WTC11 (cell line): ENCODE results near the gene SPATA24. TPM values are rescaled to one million over a fixed set of nuclear protein-coding genes. Genes with fewer than 3 reads are reported as not detected.

ENCODE experiments used
- ATAC-seq: fragments of 200-7000 bp; cut with Tn5 transposase; 2 replicates; pipeline ENCODE4 v1.10.0; 2021; ENCODE audit warnings: mild to moderate bottlenecking, moderate library complexity
- CTCF ChIA-PET: fragments of 300-600 bp; sonication (Branson Sonifier 250); formaldehyde crosslinking; loops from one replicate; lab custom pipeline; 2021; ENCODE audit warnings: antibody characterized with exemption; lab: Charles Lee
- POLR2A ChIA-PET: fragments of 350-600 bp; sonication (Branson Sonifier 250); formaldehyde crosslinking; loops from one replicate; lab custom pipeline; 2021; ENCODE audit warnings: antibody characterized with exemption; lab: Charles Lee
- DNase-seq: peaks from one replicate; pipeline ENCODE4 v3.0.0; 2021; ENCODE audit warnings: low spot score
- H3K27ac Mint-ChIP-seq: 2 replicates; pipeline ENCODE4 v1.8.0; 2021; ENCODE audit warnings: mixed read lengths
- H3K27me3 Mint-ChIP-seq: 2 replicates; pipeline ENCODE4 v1.8.0; 2021; ENCODE audit warnings: low read depth, mild to moderate bottlenecking, moderate library complexity, mixed read lengths
- H3K36me3 Mint-ChIP-seq: 2 replicates; pipeline ENCODE4 v1.8.0; 2021; ENCODE audit warnings: mixed read lengths
- H3K4me1 Mint-ChIP-seq: 2 replicates; pipeline ENCODE4 v1.8.0; 2022; ENCODE audit warnings: mixed read lengths
- H3K4me3 Mint-ChIP-seq: 2 replicates; pipeline ENCODE4 v1.8.0; 2021; ENCODE audit warnings: mild to moderate bottlenecking, moderate library complexity, mixed read lengths
- H3K9me3 Mint-ChIP-seq: 2 replicates; pipeline ENCODE4 v1.8.0; 2021; ENCODE audit warnings: mixed read lengths
- ATF1 ChIP-seq: sonication (generic); formaldehyde crosslinking; IDR thresholded peaks from 2 replicates; pipeline ENCODE4 v1.8.1; 2023; ENCODE audit warnings: mild to moderate bottlenecking, moderate library complexity, missing genetic modification reagents
- ATF6 ChIP-seq: sonication (generic); formaldehyde crosslinking; IDR thresholded peaks from 2 replicates; pipeline ENCODE4 v1.8.1; 2023; ENCODE audit warnings: mild to moderate bottlenecking, missing genetic modification reagents
- CBFB ChIP-seq: sonication (generic); formaldehyde crosslinking; IDR thresholded peaks from 2 replicates; pipeline ENCODE4 v1.8.1; 2022; ENCODE audit warnings: mild to moderate bottlenecking, low read depth, missing genetic modification reagents
- E2F4 ChIP-seq: sonication (generic); formaldehyde crosslinking; IDR thresholded peaks from 2 replicates; pipeline ENCODE4 v1.8.1; 2022; ENCODE audit warnings: low read depth, mild to moderate bottlenecking, moderate library complexity, missing genetic modification reagents, borderline replicate concordance
- E2F5 ChIP-seq: sonication (generic); formaldehyde crosslinking; IDR thresholded peaks from 2 replicates; pipeline ENCODE4 v1.8.1; 2022; ENCODE audit warnings: mild to moderate bottlenecking, moderate library complexity, missing genetic modification reagents
- KAT7 ChIP-seq: sonication (generic); formaldehyde crosslinking; IDR thresholded peaks from 2 replicates; pipeline ENCODE4 v1.8.1; 2023; ENCODE audit warnings: missing genetic modification reagents, mild to moderate bottlenecking, borderline replicate concordance
- NFATC4 ChIP-seq: fragments of 250-450 bp; sonication (Bioruptor Pico); IDR thresholded peaks from 2 replicates; pipeline ENCODE4 v1.9.0; 2021; ENCODE audit warnings: mild to moderate bottlenecking
- NFYB ChIP-seq: sonication (generic); formaldehyde crosslinking; conservative IDR thresholded peaks from 2 replicates; pipeline ENCODE4 v1.8.0; 2022; ENCODE audit warnings: low read depth, missing genetic modification reagents
- NR1H2 ChIP-seq: sonication (generic); formaldehyde crosslinking; IDR thresholded peaks from 2 replicates; pipeline ENCODE4 v1.9.0; 2021; ENCODE audit warnings: mild to moderate bottlenecking, moderate library complexity, missing genetic modification reagents
- NR3C1 ChIP-seq: sonication (generic); formaldehyde crosslinking; conservative IDR thresholded peaks from 2 replicates; pipeline ENCODE4 v1.8.1; 2023; ENCODE audit warnings: low read depth, mild to moderate bottlenecking, missing genetic modification reagents
- PRDM15 ChIP-seq: sonication (generic); formaldehyde crosslinking; IDR thresholded peaks from 2 replicates; pipeline ENCODE4 v1.8.0; 2022; ENCODE audit warnings: missing genetic modification reagents
- SMAD4 ChIP-seq: sonication (generic); formaldehyde crosslinking; IDR thresholded peaks from 2 replicates; pipeline ENCODE4 v1.8.0; 2022; ENCODE audit warnings: mild to moderate bottlenecking, missing genetic modification reagents
- SP1 ChIP-seq: sonication (generic); formaldehyde crosslinking; conservative IDR thresholded peaks from 2 replicates; pipeline ENCODE4 v1.8.1; 2022; ENCODE audit warnings: missing genetic modification reagents
- STAT6 ChIP-seq: sonication (generic); formaldehyde crosslinking; conservative IDR thresholded peaks from 2 replicates; pipeline ENCODE4 v1.8.1; 2023; ENCODE audit warnings: mild to moderate bottlenecking, low read depth, missing genetic modification reagents, moderate library complexity
- TCF7 ChIP-seq: sonication (generic); formaldehyde crosslinking; IDR thresholded peaks from 2 replicates; pipeline ENCODE4 v1.8.0; 2022; ENCODE audit warnings: mild to moderate bottlenecking, low read depth, missing genetic modification reagents, moderate library complexity
- TEAD4 ChIP-seq: sonication (generic); formaldehyde crosslinking; IDR thresholded peaks from 2 replicates; pipeline ENCODE4 v1.8.0; 2022; ENCODE audit warnings: mild to moderate bottlenecking, missing genetic modification reagents
- TP53 ChIP-seq: sonication (generic); formaldehyde crosslinking; IDR thresholded peaks from 2 replicates; pipeline ENCODE4 v1.8.1; 2023; ENCODE audit warnings: mild to moderate bottlenecking, missing genetic modification reagents
- ZBTB21 ChIP-seq: sonication (generic); formaldehyde crosslinking; IDR thresholded peaks from 2 replicates; pipeline ENCODE4 v1.8.1; 2023; ENCODE audit warnings: mild to moderate bottlenecking, missing genetic modification reagents, borderline replicate concordance
- ZNF121 ChIP-seq: sonication (generic); formaldehyde crosslinking; IDR thresholded peaks from 2 replicates; pipeline ENCODE4 v1.8.0; 2023; ENCODE audit warnings: missing genetic modification reagents
- ZNF138 ChIP-seq: sonication (generic); formaldehyde crosslinking; conservative IDR thresholded peaks from 2 replicates; pipeline ENCODE4 v1.8.1; 2022; ENCODE audit warnings: mild to moderate bottlenecking, moderate library complexity, missing genetic modification reagents
- ZNF671 ChIP-seq: fragments of 250-450 bp; sonication (Bioruptor Pico); IDR thresholded peaks from 2 replicates; pipeline ENCODE4 v1.8.0; 2021; ENCODE audit warnings: mild to moderate bottlenecking
- ZSCAN18 ChIP-seq: fragments of 250-450 bp; sonication (Bioruptor Pico); IDR thresholded peaks from 2 replicates; pipeline ENCODE4 v2.1.2; 2022; ENCODE audit warnings: mild to moderate bottlenecking, moderate library complexity
- total RNA-seq: library from RNA; stranded (reverse); gene quantifications from 3 replicates; pipeline ENCODE4 v1.2.3, GENCODE V29; 2021

SPATA24 gene
- total RNA-seq, 1 experiment from 2014 or later, result 13.2 TPM

- Mint-ChIP-seq H3K4me3 (no peak overlapping the region), H3K27ac (no peak overlapping the region), H3K36me3 (peaks cover 19% of the 10 kb centered on the region), H3K27me3 (peaks cover 30% of the 10 kb centered on the region), H3K9me3 (no peaks in the 10 kb centered on the region), H3K4me1 (peaks cover 25% of the 10 kb centered on the region)
- DNase-seq, result no peak
- ATAC-seq, result no peak
- no peak for TF ChIP-seq NFYB (CRISPR knock-in tag)
- no peak for TF ChIP-seq ZNF138 (CRISPR knock-in tag)
- no peak for TF ChIP-seq TCF7 (CRISPR knock-in tag)
- no peak for TF ChIP-seq E2F4
- no peak for TF ChIP-seq ZSCAN18 (CRISPR knock-in tag)
- no peak for TF ChIP-seq E2F5 (CRISPR knock-in tag)
- no peak for TF ChIP-seq NR1H2
- TF ChIP-seq NR3C1, result no peak
- no peak for TF ChIP-seq STAT6 (CRISPR knock-in tag)
- no peak for TF ChIP-seq SP1 (CRISPR knock-in tag)
- TF ChIP-seq TP53 (CRISPR knock-in tag), result no peak
- TF ChIP-seq CBFB (CRISPR knock-in tag), result no peak
- no peak for TF ChIP-seq ZBTB21 (CRISPR knock-in tag)
- no peak for TF ChIP-seq NFATC4 (CRISPR knock-in tag)
- no peak for TF ChIP-seq PRDM15 (CRISPR knock-in tag)
- no peak for TF ChIP-seq KAT7
- TF ChIP-seq ZNF671 (CRISPR knock-in tag), result no peak
- ChIA-PET CTCF (no interaction called here), POLR2A (no interaction called here)
These were observed 6.0 kb downstream of the SPATA24 start for GRCh38 chr5:139397921-139398320.

GRCh38 chr5:139396691-139397090, 7.2 kb downstream of the SPATA24 start:
- ATAC-seq, result no peak
- DNase-seq, result no peak
- H3K36me3 Mint-ChIP-seq, result peaks cover 19% of the 10 kb centered on the region
- H3K27me3 Mint-ChIP-seq, result peaks cover 36% of the 10 kb centered on the region
- ChIA-PET POLR2A (no interaction called here), CTCF (interaction anchor here (1.6 kb wide), 1 partner anchor 26 kb away, joined by 4 read pairs; no protein-coding TSS in a partner anchor)
- H3K4me1 Mint-ChIP-seq, result peaks cover 24% of the 10 kb centered on the region
- H3K4me3 Mint-ChIP-seq, result no peak overlapping the region
- H3K27ac Mint-ChIP-seq, result no peak overlapping the region
- H3K9me3 Mint-ChIP-seq, result no peaks in the 10 kb centered on the region
- TF ChIP-seq SP1 (CRISPR knock-in tag) (no peak), ZNF121 (CRISPR knock-in tag) (no peak), TEAD4 (CRISPR knock-in tag) (no peak), ATF6 (no peak), SMAD4 (CRISPR knock-in tag) (no peak), ATF1 (CRISPR knock-in tag) (no peak)
